ENCODE measurements around the gene MCTP1. TPM values are rescaled to one million over a fixed set of nuclear protein-coding genes. Genes with fewer than 3 reads are reported as not detected.

The MCTP1 gene
- total RNA-seq, 1 experiment from 2014 or later = 5.6 TPM

GRCh38 chr5:94888674-94889073, 396.2 kb downstream of the MCTP1 start:
- TF ChIP-seq PRRX2 (CRISPR knock-in tag; IDR thresholded peaks at IDR 0.05) = no peak
- TF ChIP-seq ZNF121 (CRISPR knock-in tag; IDR thresholded peaks at IDR 0.05) = no peak
- TF ChIP-seq ZNF138 (CRISPR knock-in tag; conservative IDR thresholded peaks at IDR 0.05) = no peak
- TF ChIP-seq PRDM15 (CRISPR knock-in tag; IDR thresholded peaks at IDR 0.05) = no peak
- TF ChIP-seq STAT6 (CRISPR knock-in tag; conservative IDR thresholded peaks at IDR 0.05; ENCODE audit: low read depth) = no peak
- TF ChIP-seq FOXP1 (CRISPR knock-in tag; IDR thresholded peaks at IDR 0.05; ENCODE audit: borderline replicate concordance) = no peak
- TF ChIP-seq NR3C1 (CRISPR knock-in tag; conservative IDR thresholded peaks at IDR 0.05; ENCODE audit: low read depth) = no peak
- TF ChIP-seq GTF2I (CRISPR knock-in tag; conservative IDR thresholded peaks at IDR 0.05) = no peak
- TF ChIP-seq GABPB1 (CRISPR knock-in tag; IDR thresholded peaks at IDR 0.05) = no peak
- TF ChIP-seq TCF7 (CRISPR knock-in tag; IDR thresholded peaks at IDR 0.05; ENCODE audit: low read depth) = no peak
- TF ChIP-seq GRHL2 (CRISPR knock-in tag; IDR thresholded peaks at IDR 0.05; ENCODE audit: insufficient replicate concordance, severe bottlenecking) = no peak
- no peak for TF ChIP-seq ZBTB21 (CRISPR knock-in tag; IDR thresholded peaks at IDR 0.05; ENCODE audit: borderline replicate concordance)
- no peak for TF ChIP-seq OVOL2 (CRISPR knock-in tag; IDR thresholded peaks at IDR 0.05; ENCODE audit: borderline replicate concordance)
- no peak for TF ChIP-seq E2F4 (CRISPR knock-in tag; IDR thresholded peaks at IDR 0.05; ENCODE audit: borderline replicate concordance, low read depth)
- TF ChIP-seq E2F5 (CRISPR knock-in tag; IDR thresholded peaks at IDR 0.05) = no peak
- TF ChIP-seq ZNF671 (CRISPR knock-in tag; IDR thresholded peaks at IDR 0.05) = no peak
- TF ChIP-seq FOXK1 (CRISPR knock-in tag; IDR thresholded peaks at IDR 0.05) = no peak
- TF ChIP-seq HMGXB4 (CRISPR knock-in tag; IDR thresholded peaks at IDR 0.05) = no peak
- Mint-ChIP-seq H3K36me3 (no peaks in the 10 kb centered on the region), H3K27ac (peak overlapping the region; percentile 68; the same call in 1 of the 2 replicates), H3K4me3 (no peak overlapping the region), H3K4me1 (peaks cover 29% of the 10 kb centered on the region), H3K27me3 (ENCODE audit: low read depth) (no peaks in the 10 kb centered on the region), H3K9me3 (no peaks in the 10 kb centered on the region)
- CTCF ChIA-PET = no interaction called here
- POLR2A ChIA-PET = no interaction called here
- no peak for DNase-seq (ENCODE audit: low spot score)
- no peak for ATAC-seq

Measured in WTC11 (cell line).